ENCODE results near the gene BST2.

Gene BST2

GRCh38 chr19:17405250-17406045, at the start of gene BST2:
BST2 (minus strand) TSS chr19:17405630; CDS start chr19:17405575, 55 bp downstream.
- peak; percentile 73 for DNase-seq (ENCODE audit: low spot score)

- no peak for DNase-seq (ENCODE audit: low spot score)
These were observed 49.2 kb upstream of the BST2 start for GRCh38 chr19:17454576-17455071.

GRCh38 chr19:17451820-17452219, 46.4 kb upstream of the BST2 start:
- no peak for DNase-seq (ENCODE audit: low spot score)

GRCh38 chr19:17450264-17451075, 45.0 kb upstream of the BST2 start:
- DNase-seq (ENCODE audit: low spot score), result peak; percentile 8

GRCh38 chr19:17448131-17448967, 42.9 kb upstream of the BST2 start, which contains the start of gene TMEM221:
TMEM221 (minus strand) TSS chr19:17448668; CDS start chr19:17448462, 206 bp downstream.
- no peak for DNase-seq (ENCODE audit: low spot score)

- DNase-seq (ENCODE audit: low spot score), result no peak
These were observed 42.3 kb upstream of the BST2 start for GRCh38 chr19:17447704-17448130.

- no peak for DNase-seq (ENCODE audit: low spot score)
These were observed 40.2 kb upstream of the BST2 start for GRCh38 chr19:17445526-17446165.

GRCh38 chr19:17441241-17442021, 36.0 kb upstream of the BST2 start:
- no peak for DNase-seq (ENCODE audit: low spot score)

GRCh38 chr19:17436874-17437267, 31.4 kb upstream of the BST2 start:
- no peak for DNase-seq (ENCODE audit: low spot score)

GRCh38 chr19:17436094-17436873, 30.9 kb upstream of the BST2 start:
- DNase-seq (ENCODE audit: low spot score), result no peak

GRCh38 chr19:17435218-17435617, 29.8 kb upstream of the BST2 start:
- no peak for DNase-seq (ENCODE audit: low spot score)

GRCh38 chr19:17431417-17431816, 26.0 kb upstream of the BST2 start:
- no peak for DNase-seq (ENCODE audit: low spot score)

GRCh38 chr19:17429641-17430113, 24.2 kb upstream of the BST2 start:
- DNase-seq (ENCODE audit: low spot score), result no peak

GRCh38 chr19:17424743-17425365, 19.4 kb upstream of the BST2 start:
- DNase-seq (ENCODE audit: low spot score), result no peak

- no peak for DNase-seq (ENCODE audit: low spot score)
These were observed 18.2 kb upstream of the BST2 start for GRCh38 chr19:17423429-17424208.

GRCh38 chr19:17421942-17422341, 16.5 kb upstream of the BST2 start:
- no peak for DNase-seq (ENCODE audit: low spot score)

- peak; percentile 28 for DNase-seq (ENCODE audit: low spot score)
These were observed 15.1 kb upstream of the BST2 start for GRCh38 chr19:17420475-17420924.
